ENCODE results near the gene FOXA2. TPM values are rescaled to one million over a fixed set of nuclear protein-coding genes. Genes with fewer than 3 reads are reported as not detected.

FOXA2 gene
- total and polyA plus RNA-seq, 2 donors (not counting 1 experiment from before 2014, with no cell fraction given), result not detected

- ChIA-PET POLR2A (no interaction called here), CTCF (no interaction called here)
- Histone ChIP-seq H3K9me3 (ENCODE audit: control extremely low read depth in 1 of 3, control insufficient read depth in 2 of 3, insufficient read depth in 1 of 3, low read length in 2 of 3) (no peaks in the 10 kb centered on the region), H3K27ac (ENCODE audit: low read length in 2 of 2) (no peak overlapping the region), H2AFZ (ENCODE audit: insufficient read depth, low read depth, low read length, poor library complexity, severe bottlenecking) (no peak overlapping the region), H3K4me3 (ENCODE audit: control extremely low read depth in 1 of 5, extremely low read depth in 1 of 5, insufficient read depth in 1 of 5, low read depth in 2 of 5, low read length in 4 of 5) (no peak overlapping the region), H3K79me2 (ENCODE audit: control insufficient read depth, insufficient read depth, low read length) (no peaks in the 10 kb centered on the region), H3K27me3 (replicated peaks in 1 of 4; ENCODE audit: control extremely low read depth in 1 of 4, control insufficient read depth in 3 of 4, insufficient read depth in 4 of 4, low read length in 3 of 4) (no peaks in the 10 kb centered on the region), H3K4me1 (ENCODE audit: control insufficient read depth in 2 of 2, insufficient read depth in 2 of 2, low read length in 2 of 2) (no peaks in the 10 kb centered on the region), H3K9ac (ENCODE audit: low read length) (no peak overlapping the region), H3K4me2 (replicated peaks; ENCODE audit: low read depth, low read length, poor library complexity, severe bottlenecking) (no peak overlapping the region), H4K20me1 (ENCODE audit: control insufficient read depth, insufficient read depth, low read length, poor library complexity, severe bottlenecking) (no peaks in the 10 kb centered on the region), H3K36me3 (replicated peaks in 1 of 2; ENCODE audit: control extremely low read depth in 1 of 2, control insufficient read depth in 1 of 2, extremely low read depth in 1 of 2, insufficient read depth in 2 of 2, low read length in 1 of 2) (no peaks in the 10 kb centered on the region)
- DNase-seq (no peak), ATAC-seq (ENCODE audit: low read depth) (no peak)
- intact Hi-C loops (cut with micrococcal nuclease), result no loop called here
- Mint-ChIP-seq H3K9me3 (ENCODE audit: insufficient read depth) (no peaks in the 10 kb centered on the region), H3K27me3 (peaks cover 13% of the 10 kb centered on the region), H3K27ac (no peak overlapping the region), H3K4me1 (no peaks in the 10 kb centered on the region), H3K4me3 (no peak overlapping the region)
- no peak for TF ChIP-seq EZH2 (IDR thresholded peaks at IDR 0.05; ENCODE audit: borderline replicate concordance, insufficient read depth, low read depth, low read length, poor library complexity, severe bottlenecking)
- TF ChIP-seq, protein P1, sequence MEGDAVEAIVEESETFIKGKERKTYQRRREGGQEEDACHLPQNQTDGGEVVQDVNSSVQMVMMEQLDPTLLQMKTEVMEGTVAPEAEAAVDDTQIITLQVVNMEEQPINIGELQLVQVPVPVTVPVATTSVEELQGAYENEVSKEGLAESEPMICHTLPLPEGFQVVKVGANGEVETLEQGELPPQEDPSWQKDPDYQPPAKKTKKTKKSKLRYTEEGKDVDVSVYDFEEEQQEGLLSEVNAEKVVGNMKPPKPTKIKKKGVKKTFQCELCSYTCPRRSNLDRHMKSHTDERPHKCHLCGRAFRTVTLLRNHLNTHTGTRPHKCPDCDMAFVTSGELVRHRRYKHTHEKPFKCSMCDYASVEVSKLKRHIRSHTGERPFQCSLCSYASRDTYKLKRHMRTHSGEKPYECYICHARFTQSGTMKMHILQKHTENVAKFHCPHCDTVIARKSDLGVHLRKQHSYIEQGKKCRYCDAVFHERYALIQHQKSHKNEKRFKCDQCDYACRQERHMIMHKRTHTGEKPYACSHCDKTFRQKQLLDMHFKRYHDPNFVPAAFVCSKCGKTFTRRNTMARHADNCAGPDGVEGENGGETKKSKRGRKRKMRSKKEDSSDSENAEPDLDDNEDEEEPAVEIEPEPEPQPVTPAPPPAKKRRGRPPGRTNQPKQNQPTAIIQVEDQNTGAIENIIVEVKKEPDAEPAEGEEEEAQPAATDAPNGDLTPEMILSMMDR (IDR thresholded peaks at IDR 0.05), result no peak
Observed at GRCh38 chr20:22611636-22612035, 27.3 kb upstream of the FOXA2 start.

DNA sequence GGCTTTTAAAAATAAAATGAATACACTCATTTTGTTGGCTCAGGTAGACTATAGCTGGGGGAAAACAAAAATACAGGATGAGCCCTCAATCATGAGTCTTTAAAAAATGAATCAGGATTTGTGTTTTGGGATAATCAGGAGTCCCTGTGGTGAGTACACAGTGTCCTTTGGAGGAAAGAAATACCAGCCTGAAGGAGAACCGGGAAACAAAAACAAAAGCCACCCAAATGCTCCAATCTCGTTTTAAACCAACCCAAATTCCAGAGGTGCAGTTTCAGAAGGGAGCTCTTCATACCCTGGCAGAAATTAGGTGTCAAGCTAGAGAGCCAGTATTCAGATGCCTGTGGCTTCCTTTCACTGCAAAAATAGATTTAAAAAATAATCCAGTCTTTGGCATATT is 23.3 kb upstream of the FOXA2 start:
- H3K27ac ChIP-seq (ENCODE audit: low read length in 2 of 2), result no peak overlapping the region
- no peaks in the 10 kb centered on the region for H4K20me1 ChIP-seq (ENCODE audit: control insufficient read depth, insufficient read depth, low read length, poor library complexity, severe bottlenecking)
- no peak overlapping the region for H3K4me3 ChIP-seq (ENCODE audit: control extremely low read depth in 1 of 5, extremely low read depth in 1 of 5, insufficient read depth in 1 of 5, low read depth in 2 of 5, low read length in 4 of 5)
- H3K9me3 ChIP-seq (ENCODE audit: control extremely low read depth in 1 of 3, control insufficient read depth in 2 of 3, insufficient read depth in 1 of 3, low read length in 2 of 3), result no peaks in the 10 kb centered on the region
- ATAC-seq (ENCODE audit: low read depth), result no peak
- H3K27me3 ChIP-seq (replicated peaks in 1 of 4; ENCODE audit: control extremely low read depth in 1 of 4, control insufficient read depth in 3 of 4, insufficient read depth in 4 of 4, low read length in 3 of 4), result no peaks in the 10 kb centered on the region
- no peak overlapping the region for H2AFZ ChIP-seq (ENCODE audit: insufficient read depth, low read depth, low read length, poor library complexity, severe bottlenecking)
- H3K9me3 Mint-ChIP-seq (ENCODE audit: insufficient read depth), result no peaks in the 10 kb centered on the region
- TF ChIP-seq, protein P1 (IDR thresholded peaks at IDR 0.05), result no peak
- TF ChIP-seq EZH2 (IDR thresholded peaks at IDR 0.05; ENCODE audit: borderline replicate concordance, insufficient read depth, low read depth, low read length, poor library complexity, severe bottlenecking), result no peak
- intact Hi-C loops (cut with micrococcal nuclease), result no loop called here
- DNase-seq, result no peak
- no peak overlapping the region for H3K4me2 ChIP-seq (replicated peaks; ENCODE audit: low read depth, low read length, poor library complexity, severe bottlenecking)
- no peaks in the 10 kb centered on the region for H3K36me3 ChIP-seq (replicated peaks in 1 of 2; ENCODE audit: control extremely low read depth in 1 of 2, control insufficient read depth in 1 of 2, extremely low read depth in 1 of 2, insufficient read depth in 2 of 2, low read length in 1 of 2)
- H3K79me2 ChIP-seq (ENCODE audit: control insufficient read depth, insufficient read depth, low read length), result no peaks in the 10 kb centered on the region
- 67% methylated on average over 1 of the region's 2 CpGs for WGBS (ENCODE audit: insufficient coverage)
- CTCF ChIA-PET, result interaction anchor here (0.6 kb wide), 1 partner anchor 85 kb away, joined by 3 read pairs; no protein-coding TSS in a partner anchor
- no peaks in the 10 kb centered on the region for H3K4me1 Mint-ChIP-seq
- no peak overlapping the region for H3K4me3 Mint-ChIP-seq
- H3K9ac ChIP-seq (ENCODE audit: low read length), result no peak overlapping the region
- POLR2A ChIA-PET, result no interaction called here
- no peak overlapping the region for H3K27ac Mint-ChIP-seq
- no peaks in the 10 kb centered on the region for H3K4me1 ChIP-seq (ENCODE audit: control insufficient read depth in 2 of 2, insufficient read depth in 2 of 2, low read length in 2 of 2)
- H3K27me3 Mint-ChIP-seq, result peaks cover 4% of the 10 kb centered on the region
